ENCODE data around the gene VAPA. TPM values are rescaled to one million over a fixed set of nuclear protein-coding genes. Genes with fewer than 3 reads are reported as not detected.

Gene VAPA
- total and polyA plus RNA-seq, 9 of the 15 experiments (the other 6 are each of a cell fraction or from before 2014, with no cell fraction given), result 219 to 902 (median 526) TPM

GRCh38 chr18:9869715-9870430 is 43.9 kb upstream of the VAPA start (continued):
- TF ChIP-seq MEF2D (tag; conservative IDR thresholded peaks at IDR 0.05; ENCODE audit: low read depth) (peak; percentile 85), MYNN (IDR thresholded peaks at IDR 0.05) (no peak), MYNN (CRISPR knock-in tag; IDR thresholded peaks at IDR 0.05) (no peak), FOSL1 (tag; conservative IDR thresholded peaks at IDR 0.05) (peak; percentile 99), E4F1 (CRISPR knock-in tag; IDR thresholded peaks at IDR 0.05; ENCODE audit: borderline replicate concordance) (no peak), TBL1XR1 (IDR thresholded peaks at IDR 0.05; ENCODE audit: low read length in 2 of 2) (peak; percentile 42 to 95), TRIM24 (IDR thresholded peaks at IDR 0.05) (peak; percentile 84 to 93), SMAD3 (CRISPR knock-in tag; conservative IDR thresholded peaks at IDR 0.05) (peak; percentile 50; the same call in 1 of the 2 replicates), JUN (IDR thresholded peaks at IDR 0.05; ENCODE audit: borderline replicate concordance, low read depth, low read length) (peak; percentile 94), JUN (CRISPR knock-in tag; IDR thresholded peaks at IDR 0.05; ENCODE audit: borderline replicate concordance) (peak; percentile 68; the same call in 1 of the 2 replicates), ELF2 (CRISPR knock-in tag; IDR thresholded peaks at IDR 0.05) (no peak), POLR3A (IDR thresholded peaks at IDR 0.05; ENCODE audit: borderline replicate concordance, extremely low read depth, insufficient read depth, insufficient read length) (no peak), PCBP2 (IDR thresholded peaks at IDR 0.05; ENCODE audit: low read depth, low read length, poor library complexity, severe bottlenecking) (no peak), DNMT1 (IDR thresholded peaks at IDR 0.05) (0 out of 2 replicates have a peak, but pooled peaks have one; percentile 93), POLR2G (IDR thresholded peaks at IDR 0.05; ENCODE audit: low read depth, low read length) (no peak), MYC (IDR thresholded peaks at IDR 0.05; ENCODE audit: low read depth, low read length) (0 out of 2 replicates have a peak, but pooled peaks have one; percentile 19), MYC (CRISPR knock-in tag; IDR thresholded peaks at IDR 0.05; ENCODE audit: borderline replicate concordance, low read depth) (0 out of 2 replicates have a peak, but pooled peaks have one; percentile 44), SIRT6 (IDR thresholded peaks at IDR 0.05; ENCODE audit: low read depth, low read length) (no peak), MAFG (tag; conservative IDR thresholded peaks at IDR 0.05) (peak; percentile 99), DPF2 (IDR thresholded peaks at IDR 0.05) (no peak), U2AF2 (optimal IDR thresholded peaks at IDR 0.05; ENCODE audit: low read depth, low read length) (no peak), HDGF (IDR thresholded peaks at IDR 0.05) (no peak), TSHZ1 (CRISPR knock-in tag; IDR thresholded peaks at IDR 0.05) (peak; percentile 62), ZNF77 (CRISPR knock-in tag; IDR thresholded peaks at IDR 0.05) (no peak), PRMT5 (CRISPR knock-in tag; IDR thresholded peaks at IDR 0.05) (no peak)
